Activated T-cell treated with anti-CD3 and anti-CD28 coated beads for 48 hours (primary cell): ENCODE data around the gene EDA.
A peak's percentile ranks its signal among the peaks of the same experiment; 100 is the strongest.
"Not testable (repeated sequence)": the region's sequence is repeated elsewhere in the genome, so short reads cannot be mapped to it uniquely, and the experiment has no call there.

Source experiments
- DNase-seq: peaks from one replicate; pipeline ENCODE4 v3.0.0-alpha.2; 2020; ENCODE audit warnings: low read depth

EDA gene

DNA sequence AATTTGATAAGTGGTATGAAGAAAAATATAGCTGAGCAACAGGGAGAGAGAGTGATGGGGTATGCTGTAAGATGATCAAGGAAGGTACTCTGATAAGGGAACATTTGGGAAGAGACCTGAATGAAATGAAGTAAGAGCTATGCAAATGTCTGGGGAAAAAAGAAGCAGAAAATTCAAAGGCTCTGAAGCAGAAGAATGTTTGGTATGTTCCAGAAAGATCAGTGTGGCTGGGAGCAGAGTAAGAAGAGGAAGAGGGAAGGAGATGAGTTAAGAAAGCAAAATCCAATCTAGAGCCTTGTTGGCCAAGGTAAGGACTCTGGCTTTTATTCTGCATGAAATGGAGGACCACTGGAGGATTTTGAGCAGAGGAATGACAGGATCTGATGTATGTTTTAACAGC is 343.8 kb downstream of the EDA start:
- DNase-seq = no peak

DNA sequence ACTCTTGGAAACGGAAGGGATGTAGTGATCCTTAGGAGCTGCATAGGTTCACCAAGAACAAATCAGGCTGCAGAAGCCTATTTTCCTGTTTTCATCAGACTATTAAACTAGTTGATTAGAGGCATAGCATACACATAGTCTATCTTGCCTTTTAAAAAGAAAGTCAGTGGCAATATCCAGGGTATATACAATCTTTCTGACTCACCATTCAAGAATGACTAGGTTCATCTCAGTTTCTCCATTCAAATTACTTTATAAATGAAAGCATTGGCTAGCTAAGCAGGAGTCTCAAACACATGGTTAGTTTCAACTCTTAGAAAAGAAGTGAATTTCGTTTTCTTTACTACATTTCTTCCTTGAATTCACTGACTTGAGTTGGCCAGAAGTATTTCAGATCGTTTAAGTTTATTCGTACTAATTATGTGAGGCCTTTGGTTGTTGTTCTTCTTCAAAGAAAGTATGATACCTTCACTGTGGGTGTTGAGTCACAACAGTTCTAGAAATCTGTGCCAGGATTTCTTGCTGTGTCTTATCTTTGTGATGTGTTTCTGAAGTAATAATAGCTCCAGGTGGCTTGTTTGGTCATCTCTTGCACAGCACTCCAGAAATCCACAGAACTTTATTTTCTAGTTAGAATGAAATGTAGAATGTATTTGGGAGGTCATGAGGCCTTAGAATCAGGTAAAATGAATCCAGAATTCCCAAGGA is 345.6 kb downstream of the EDA start:
- no peak for DNase-seq

DNA sequence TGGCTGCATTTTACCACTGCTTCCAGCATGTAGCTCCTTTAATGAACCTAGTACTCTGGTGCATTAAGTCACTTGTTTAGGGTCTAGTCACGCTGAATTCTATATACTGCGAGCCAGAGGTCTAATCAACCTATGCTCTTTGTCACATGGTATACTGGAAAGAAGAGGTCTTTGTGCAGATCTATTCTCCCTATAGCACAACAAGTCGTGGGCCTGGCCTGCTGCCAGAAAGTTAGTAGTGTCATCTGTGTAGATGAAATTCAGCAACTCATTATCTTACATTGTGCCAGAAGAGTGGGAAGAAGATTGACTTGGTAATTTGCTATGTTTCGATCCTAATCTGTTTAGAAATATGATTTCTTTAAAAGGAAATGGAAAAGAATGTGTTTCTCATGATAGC is 353.0 kb downstream of the EDA start:
- DNase-seq = no peak

- DNase-seq = no peak
These were observed 353.5 kb downstream of the EDA start for GRCh38 chrX:69969460-69969859.

DNA sequence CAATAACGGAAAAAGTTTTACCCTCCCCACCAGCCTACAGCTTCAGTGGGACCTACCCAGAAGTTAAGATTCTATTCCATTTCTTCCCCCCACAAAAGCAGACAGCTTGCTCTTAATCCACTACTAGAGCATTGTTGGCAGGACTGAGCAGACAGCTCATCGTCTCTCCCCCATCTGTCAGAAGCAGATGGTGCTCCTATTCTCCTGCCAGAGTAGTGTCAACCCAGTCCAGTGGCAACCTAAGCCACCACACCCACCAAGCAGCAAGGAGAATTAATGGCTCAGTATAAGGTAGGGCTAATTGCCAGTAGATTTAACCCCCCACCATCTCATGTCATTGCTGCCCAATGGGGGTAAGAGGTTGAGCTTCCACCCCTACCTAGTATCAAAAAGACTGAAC is 371.8 kb downstream of the EDA start:
- DNase-seq = no peak

DNA sequence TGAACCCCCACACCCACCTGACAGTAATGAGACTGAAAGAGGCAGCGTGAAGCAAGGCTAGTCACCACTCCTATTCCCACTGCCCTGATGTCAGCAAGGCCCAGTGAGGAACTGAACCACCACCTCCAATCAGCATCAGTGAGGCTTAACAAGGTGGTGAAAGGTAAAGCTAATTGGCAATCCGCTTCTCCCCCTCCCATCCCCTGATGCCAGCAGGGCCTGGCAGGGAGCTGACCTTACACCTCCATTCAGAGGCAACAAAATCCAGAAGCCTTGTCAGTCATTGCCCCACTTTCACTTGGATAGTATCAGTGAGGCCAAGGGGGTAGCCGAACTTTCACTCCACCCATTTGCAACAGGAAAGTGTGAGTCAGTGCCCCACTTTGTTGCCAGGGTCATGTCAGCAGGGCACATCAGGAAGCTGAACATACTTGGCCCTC is 373.1 kb downstream of the EDA start:
- DNase-seq = peak; percentile 1

DNA sequence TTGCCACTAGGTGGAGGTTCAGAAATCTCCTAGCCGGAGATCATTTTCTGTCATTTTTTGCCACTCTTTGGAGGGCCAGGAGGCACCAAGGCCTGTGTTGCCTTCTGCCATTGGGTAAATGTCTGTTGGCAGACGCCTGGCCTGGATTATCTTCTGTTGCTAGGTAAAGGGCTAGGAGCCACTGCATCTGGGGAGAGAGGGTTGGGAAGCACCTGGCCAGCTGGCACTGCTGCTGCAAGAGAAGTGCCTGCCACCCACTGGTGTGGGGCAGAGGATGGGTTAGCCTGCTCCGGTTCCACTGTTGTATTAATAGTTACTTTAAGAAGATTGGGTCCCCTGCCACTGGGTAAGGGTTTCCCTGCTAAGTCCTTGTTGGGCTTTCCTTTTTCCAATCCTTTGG is 375.8 kb downstream of the EDA start:
- no peak for DNase-seq

- DNase-seq = no peak
These were observed 377.6 kb downstream of the EDA start for GRCh38 chrX:69993494-69993893.

DNA sequence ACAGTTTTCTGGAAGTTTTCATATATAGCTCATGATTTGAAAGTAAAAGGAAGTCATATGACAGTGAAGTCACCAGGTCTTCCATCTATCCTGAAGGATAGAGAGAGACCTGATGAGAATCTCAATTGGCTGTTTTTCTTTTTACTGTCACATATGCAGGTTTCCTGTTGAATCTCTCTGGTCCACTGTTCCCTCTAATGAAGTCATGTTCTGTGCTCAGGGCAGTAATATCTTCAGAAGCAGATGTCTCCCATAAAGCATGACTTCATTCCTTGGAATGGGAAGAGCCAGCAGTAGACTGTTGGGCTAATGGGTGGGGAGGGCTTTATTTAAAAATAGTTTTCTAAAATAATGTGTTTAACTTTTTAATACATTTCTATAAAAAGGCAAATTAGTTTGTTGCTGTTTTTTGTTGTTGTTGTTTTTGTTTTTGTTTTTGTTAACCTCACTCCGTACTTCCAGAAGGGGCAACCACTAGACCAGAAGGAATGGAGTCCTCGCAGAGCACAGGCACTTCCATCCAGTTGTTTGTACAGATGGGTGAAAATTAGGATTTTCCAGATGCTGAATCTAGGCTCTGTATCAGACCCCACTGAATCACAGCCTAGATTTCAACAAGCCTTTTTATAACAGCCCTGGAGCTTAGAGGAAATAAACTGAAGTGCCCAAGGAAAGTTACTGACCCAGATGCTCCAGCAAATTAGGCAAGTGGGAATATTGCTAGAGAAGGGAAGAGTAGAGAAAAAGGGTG is 379.6 kb downstream of the EDA start:
- DNase-seq = no peak

- no peak for DNase-seq
These were observed 380.2 kb downstream of the EDA start for GRCh38 chrX:69996113-69996468.

DNA sequence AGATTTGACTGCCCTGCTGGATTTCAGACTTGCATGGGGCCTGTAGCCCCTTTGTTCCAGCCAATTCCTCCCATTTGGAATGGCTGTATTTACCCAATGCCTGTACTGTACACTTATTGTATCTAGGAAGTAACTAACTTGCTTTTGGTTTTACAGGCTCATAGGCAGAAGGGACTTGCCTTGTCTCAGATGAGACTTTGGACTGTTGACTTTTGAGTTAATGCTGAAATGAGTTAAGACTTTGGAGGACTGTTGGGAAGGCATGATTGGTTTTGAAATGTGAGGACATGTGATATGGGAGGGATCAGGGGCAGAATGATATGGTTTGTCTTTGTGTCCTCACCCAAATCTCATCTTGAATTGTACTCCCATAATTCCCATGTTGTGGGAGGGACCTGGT is 382.4 kb downstream of the EDA start:
- not testable (repeated sequence) for DNase-seq

GRCh38 chrX:70001269-70001668 is 385.4 kb downstream of the EDA start:
- DNase-seq = no peak

GRCh38 chrX:70001708-70002341 is 385.9 kb downstream of the EDA start:
- DNase-seq = no peak

DNA sequence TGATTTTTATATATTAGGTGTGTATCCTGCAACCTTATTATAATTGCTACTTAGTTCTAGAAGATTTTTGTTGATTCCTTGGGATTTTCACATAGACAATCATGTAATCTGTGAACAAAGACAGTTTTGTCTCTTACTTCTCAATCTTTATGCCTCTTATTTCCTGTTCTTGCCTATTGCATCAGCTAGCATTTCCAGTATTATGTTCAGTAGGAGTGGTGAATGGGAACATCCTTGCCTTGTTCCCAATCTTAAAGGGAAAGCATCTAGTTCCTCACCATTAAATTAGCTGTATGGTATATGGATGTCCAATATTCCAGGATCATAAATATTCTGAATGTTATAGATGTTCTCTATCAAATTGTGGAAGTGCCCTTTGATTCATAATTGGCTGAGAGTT is 392.0 kb downstream of the EDA start:
- no peak for DNase-seq

DNA sequence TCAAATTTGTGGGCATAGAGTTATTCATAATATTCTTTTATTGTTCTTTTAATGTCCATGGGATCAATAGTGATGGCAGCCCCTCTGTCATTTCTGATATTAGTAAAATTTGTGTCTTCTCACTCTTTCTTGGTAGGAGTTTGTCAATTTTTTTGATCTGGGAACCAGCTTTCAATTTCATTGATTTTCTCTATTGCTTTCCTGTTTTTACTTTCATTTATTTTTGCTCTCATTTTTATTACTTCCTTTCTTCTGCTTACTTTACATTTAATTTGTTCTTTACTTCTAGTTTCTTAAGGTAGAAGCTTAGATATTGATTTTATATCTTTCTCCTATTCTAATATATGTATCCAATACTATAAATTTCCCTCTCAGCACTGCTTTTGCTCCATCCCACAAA is 393.1 kb downstream of the EDA start:
- DNase-seq = no peak

DNA sequence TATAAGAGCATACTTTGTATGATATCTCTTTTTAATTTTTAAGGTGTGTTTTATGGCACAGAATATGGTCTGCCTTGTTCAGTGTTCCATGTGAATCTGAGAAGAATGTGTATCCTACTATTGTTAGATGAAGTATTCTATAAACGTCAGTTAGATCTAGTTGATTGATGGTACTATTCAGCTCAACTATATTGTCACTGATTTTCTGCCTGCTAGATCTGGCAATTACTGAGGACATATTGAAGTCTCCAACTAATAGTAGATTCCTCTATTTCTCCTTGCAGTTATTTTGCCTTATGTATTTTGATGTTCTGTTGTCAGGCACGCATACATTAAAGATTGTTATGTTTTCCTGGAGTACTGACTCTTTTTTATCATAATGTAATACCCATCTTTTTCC is 394.1 kb downstream of the EDA start:
- DNase-seq = no peak

GRCh38 chrX:70012756-70013155 is 396.8 kb downstream of the EDA start:
- no peak for DNase-seq

- no peak for DNase-seq
These were observed 397.8 kb downstream of the EDA start for GRCh38 chrX:70013466-70014381.

DNA sequence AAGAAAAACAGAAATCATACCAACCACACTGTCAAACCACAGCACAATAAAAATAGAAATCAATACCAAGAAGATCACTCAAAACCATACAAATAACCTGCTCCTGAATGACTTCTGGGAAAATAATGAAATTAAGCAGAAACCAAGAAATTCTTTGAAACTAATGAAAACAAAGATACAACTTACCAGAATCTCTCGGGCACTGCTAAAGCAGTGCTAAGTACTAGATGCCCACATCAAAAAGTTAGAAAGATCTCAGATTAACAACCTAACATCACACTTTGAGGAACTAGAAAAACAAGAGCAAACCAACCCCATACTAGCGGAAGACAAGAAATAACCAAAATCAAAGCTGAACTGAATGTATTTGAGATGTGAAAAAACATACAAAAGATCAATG is 400.6 kb downstream of the EDA start:
- DNase-seq = no peak

DNA sequence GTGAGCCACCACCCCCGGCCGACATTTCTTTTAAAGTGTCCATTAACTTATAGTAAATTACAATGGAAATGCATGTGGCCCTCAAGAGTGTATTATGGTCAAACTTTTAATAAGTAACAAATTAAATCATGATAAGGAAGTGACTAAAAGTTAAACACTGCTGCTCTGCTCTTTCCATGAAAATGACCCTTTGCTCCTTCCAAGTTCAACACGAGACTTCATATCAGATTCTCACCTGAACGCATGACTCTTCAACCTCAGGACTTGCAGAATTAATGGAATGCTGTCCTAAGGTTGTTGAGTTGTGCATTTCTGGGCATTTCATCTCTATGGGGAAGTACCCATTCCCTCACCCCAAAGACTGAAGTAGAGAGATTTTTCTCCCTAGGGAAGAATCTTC is 406.7 kb downstream of the EDA start:
- no peak for DNase-seq

DNA sequence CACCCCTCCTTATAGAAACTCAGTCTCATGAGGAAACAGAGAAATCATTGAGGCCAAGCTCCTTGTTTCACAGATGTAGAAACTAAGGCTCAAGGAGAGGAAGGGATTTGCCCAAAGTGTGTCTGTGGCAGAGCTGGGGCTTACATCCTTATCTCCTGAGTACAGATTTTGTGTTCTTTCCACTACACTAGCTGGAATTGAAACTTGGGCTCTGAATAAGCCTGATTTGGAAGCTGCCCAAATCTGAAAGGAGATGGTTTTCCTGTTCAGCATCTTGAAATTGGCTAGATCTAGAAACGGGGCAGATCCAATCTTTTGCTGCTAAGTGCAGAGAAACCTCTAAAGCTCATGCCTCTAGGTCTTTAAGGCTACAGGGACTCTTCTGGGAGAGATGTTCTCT is 409.6 kb downstream of the EDA start:
- DNase-seq = no peak

DNA sequence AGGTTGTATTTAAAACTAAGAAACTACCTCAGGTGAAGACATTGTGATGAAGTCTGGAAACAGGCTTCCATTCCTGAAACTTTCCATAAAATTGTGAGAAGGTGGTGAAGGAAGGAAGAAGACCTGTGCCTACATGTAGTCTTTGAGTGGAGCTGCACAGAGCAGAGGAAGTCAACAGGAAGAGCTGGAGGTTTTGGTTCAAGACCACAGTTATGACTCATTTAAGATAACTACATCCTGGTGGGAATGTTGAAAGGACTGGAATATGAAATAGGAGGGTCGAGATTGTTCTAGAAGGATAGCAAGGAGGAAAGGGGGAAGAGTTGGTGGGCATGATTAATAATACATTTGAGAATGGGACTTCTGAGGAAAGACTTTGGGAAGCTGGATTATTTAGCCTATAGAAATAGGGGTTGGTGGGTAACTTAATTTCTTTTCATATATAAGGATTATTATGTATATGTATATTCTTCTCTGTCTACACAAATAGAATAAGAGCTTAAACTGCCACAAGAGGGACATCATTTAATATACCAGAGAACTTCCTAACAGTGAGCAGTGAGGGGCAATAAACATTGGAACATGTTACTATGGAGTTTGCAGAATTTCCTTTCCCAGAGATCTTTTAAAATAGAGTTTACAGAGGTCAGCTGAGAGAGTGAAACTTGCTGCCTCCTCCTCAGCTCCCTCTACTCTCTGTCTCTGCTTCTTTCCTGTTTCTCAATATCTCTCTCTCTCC is 410.4 kb downstream of the EDA start:
- no peak for DNase-seq
